Cortex of kidney (tissue), 1 donor: Measurements from ENCODE around the gene CDKL5.

Experiments
- DNase-seq: peaks from one replicate; lab custom pipeline; 2025; lab: John Stamatoyannopoulos, UW

The CDKL5 gene

GRCh38 chrX:18457000-18457399, 31.6 kb downstream of the CDKL5 start:
- no peak for DNase-seq

DNA sequence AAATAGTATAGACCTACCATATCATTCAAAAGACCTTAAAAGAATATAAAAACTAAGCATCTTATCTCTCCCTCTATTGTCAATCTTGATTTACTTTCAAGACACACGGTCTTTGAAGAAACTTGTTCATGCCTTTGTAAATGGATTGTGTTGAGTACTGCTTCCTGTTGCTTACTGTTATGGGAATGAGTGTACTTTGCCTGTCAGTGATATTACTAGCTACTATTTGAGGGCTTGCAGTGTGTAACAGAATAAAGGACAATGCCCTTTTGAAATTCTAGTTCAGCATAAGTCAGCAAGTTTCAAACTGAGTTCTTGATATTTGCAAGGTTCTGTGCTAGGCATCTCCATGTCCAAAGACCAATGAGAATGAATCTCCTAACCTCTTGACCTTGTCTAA, 36.0 kb downstream of the CDKL5 start:
- DNase-seq, result no peak

GRCh38 chrX:18464499-18464898, 39.1 kb downstream of the CDKL5 start:
- no peak for DNase-seq

- DNase-seq, result no peak
Observed at GRCh38 chrX:18465051-18465450, 39.6 kb downstream of the CDKL5 start.

GRCh38 chrX:18468599-18468998, 43.2 kb downstream of the CDKL5 start:
- no peak for DNase-seq

- no peak for DNase-seq
Observed at GRCh38 chrX:18471296-18471695, 45.9 kb downstream of the CDKL5 start.

GRCh38 chrX:18490806-18491555, 65.6 kb downstream of the CDKL5 start:
- DNase-seq, result no peak

- no peak for DNase-seq
Observed at GRCh38 chrX:18491587-18492340, 66.4 kb downstream of the CDKL5 start.

DNA sequence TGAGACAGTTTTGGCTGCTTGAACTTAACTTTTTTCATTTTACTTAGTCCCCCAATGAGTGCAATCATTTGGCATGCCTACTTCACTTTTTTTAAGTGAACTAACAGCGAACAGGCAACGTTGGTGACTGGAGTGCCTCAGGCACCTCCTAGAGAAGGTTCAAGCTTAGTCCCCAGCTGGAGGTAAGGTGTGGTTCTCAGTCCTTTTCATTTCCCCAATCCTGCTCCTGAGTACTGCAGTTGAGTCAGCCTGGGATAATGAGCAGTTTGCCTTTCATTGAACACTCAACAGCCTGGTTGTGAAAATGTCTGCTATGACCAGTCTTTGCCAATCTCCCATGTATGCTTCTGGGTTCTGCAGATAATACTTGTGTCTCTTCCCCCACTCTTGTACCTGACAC, 109.5 kb downstream of the CDKL5 start:
- no peak for DNase-seq

DNA sequence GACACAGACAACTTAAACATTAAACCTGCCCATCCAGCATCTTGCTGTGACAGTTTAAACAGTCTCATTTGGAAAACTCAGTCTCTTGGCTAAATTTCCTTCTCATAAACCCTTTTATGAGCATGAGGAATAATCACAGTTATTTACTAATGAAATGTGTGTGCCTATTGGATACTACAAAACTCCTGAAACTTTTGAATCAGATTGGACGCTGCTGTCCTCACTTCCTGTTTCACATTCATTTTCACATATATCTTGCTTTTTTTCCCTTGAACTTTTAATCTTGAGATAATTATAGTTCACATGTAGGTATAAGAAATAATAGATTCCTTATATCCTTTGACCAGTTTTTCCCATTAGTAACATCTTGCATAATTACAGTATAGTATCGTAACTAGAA, 111.7 kb downstream of the CDKL5 start:
- no peak for DNase-seq

GRCh38 chrX:18537524-18537923, 112.1 kb downstream of the CDKL5 start:
- no peak for DNase-seq

DNA sequence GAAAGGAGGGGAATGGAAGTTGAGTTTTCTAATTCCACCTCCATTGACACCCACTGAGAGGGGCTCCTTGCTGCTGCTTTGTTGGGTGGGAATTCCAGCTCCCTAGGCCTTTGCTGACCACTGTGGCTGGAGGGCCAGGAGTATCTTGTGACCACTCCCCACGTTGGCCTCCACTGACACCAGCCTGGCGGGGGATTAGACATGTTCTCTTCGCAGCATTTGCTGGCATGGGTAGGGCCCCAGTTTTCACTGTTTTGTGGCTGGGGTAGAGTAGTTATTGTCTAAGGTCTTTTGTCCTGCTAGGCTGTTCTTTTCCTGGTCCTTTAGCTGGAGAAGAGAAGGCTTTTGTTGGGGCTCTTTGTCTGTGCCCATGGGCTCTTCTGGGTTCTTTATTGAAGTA, 116.7 kb downstream of the CDKL5 start:
- no peak for DNase-seq

GRCh38 chrX:18542905-18543304, 117.5 kb downstream of the CDKL5 start:
- no peak for DNase-seq

DNA sequence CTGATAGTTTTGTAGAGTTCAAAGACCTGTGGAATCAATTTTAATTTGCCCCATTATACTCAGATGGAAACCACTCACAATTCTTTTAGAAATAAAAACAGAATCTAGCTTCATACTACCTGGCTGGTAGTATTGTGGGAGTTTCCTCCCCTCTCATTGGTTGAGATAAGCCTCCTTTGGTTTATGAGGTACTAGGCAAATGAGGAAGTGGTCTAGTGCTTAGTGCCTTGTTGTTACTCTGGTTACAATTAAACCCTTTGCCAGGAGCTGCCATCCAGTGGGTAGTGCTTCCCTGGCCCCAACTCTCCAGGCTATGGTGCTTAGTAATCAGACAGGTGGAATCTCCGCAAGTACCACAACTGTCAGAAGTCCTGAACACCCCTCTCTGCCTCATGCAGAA, 118.3 kb downstream of the CDKL5 start:
- DNase-seq, result no peak

DNA sequence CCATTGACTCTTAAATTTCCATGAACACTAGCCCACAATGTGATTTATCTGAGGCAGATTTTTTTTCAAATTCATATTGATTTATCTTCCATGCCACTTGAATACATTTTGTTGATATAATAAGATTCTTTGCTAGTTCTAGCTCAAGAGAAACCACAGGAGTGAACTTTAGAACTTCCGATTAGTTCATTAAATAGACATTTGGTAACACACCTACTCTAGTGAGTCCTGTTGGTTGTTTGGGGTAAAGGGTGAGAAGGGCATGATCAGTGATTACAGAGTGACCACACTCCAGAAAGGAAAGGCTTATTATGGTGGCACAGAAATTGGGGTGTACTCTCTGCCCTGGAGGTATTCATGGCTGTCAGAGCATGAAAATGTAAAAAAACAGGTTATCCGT, 120.4 kb downstream of the CDKL5 start:
- DNase-seq, result no peak

GRCh38 chrX:18548996-18549395, 123.6 kb downstream of the CDKL5 start:
- no peak for DNase-seq

- DNase-seq, result no peak
Observed at GRCh38 chrX:18549643-18550042, 124.2 kb downstream of the CDKL5 start.

DNA sequence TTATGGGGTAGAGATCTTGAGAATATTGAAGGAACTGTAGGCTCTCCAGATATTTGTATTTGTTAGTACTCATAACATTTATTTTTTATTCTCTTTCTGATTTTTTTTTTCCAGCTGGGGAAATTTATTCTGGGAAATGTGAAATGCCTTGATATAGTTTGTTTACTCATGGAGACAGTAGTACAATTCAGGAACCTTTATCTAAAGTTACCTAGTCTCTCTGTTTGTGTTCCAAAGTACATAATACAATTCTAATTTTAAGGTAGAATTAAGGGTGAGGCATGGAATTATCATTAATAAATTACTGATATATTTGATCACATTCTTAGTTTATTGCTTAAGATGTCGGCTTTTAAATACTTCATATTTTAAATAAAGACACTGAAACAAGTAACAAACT, 132.5 kb downstream of the CDKL5 start:
- DNase-seq, result no peak

GRCh38 chrX:18558799-18559198, 133.4 kb downstream of the CDKL5 start:
- DNase-seq, result no peak

- DNase-seq, result no peak
Observed at GRCh38 chrX:18561020-18561419, 135.6 kb downstream of the CDKL5 start.

- no peak for DNase-seq
Observed at GRCh38 chrX:18565727-18566126, 140.3 kb downstream of the CDKL5 start.

DNA sequence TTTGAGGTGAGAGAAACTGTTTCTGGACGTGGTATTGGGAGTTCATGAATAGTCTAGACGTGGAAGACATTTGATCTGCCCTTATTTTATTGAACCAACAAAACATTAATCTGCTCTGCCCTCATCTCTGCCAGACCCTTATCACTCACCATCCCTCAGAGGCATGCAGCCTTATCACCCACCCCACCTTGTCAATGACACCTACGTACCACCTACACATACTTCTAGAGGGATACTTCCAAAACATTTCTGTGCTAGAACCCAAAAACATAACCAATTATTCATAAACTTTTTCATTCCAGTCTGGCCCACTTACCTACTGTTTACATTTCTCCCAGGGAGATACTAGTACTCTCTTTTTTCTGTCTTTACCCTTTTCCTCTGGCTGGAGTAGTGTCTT, 141.3 kb downstream of the CDKL5 start:
- no peak for DNase-seq

- DNase-seq, result no peak
Observed at GRCh38 chrX:18573556-18573955, 148.1 kb downstream of the CDKL5 start.

- no peak for DNase-seq
Observed at GRCh38 chrX:18574591-18574990, 149.2 kb downstream of the CDKL5 start.
